ENCODE measurements around the gene AMHR2.

DNA sequence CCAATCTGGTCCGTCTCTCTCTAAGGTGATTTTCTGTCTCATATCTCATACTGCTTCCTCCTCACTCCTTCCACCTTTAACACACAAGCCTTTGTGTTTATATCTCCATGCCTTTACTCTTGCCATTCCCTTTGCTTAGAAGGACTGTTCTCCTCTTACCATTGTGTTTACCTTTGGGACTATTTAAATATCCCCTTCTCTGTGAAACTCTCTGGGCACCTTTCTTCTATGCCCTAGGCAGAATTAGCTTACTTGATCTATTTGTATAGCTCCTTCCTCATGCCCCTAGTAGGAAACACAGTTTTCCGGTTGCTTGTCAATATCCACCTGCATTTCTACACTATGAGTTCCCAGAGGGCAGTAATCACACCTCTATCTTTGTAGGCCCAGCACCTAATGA lies 3.9 kb upstream of the AMHR2 start:
- TF ChIP-seq CTCF (IDR thresholded peaks at IDR 0.05), result no peak
- no peak for TF ChIP-seq POLR2A (IDR thresholded peaks at IDR 0.05)

Measured in tibial nerve (tissue), 3 donors.